Measurements from ENCODE around the gene EXOC3L1.

EXOC3L1 gene

GRCh38 chr16:67190041-67190440 lies at the start of gene EXOC3L1:
EXOC3L1 (minus strand) TSS chr16:67190136; CDS start chr16:67189676, 460 bp downstream.
- no peak within 1 kb of the TSS for H3K4me3 ChIP-seq (ENCODE audit: control insufficient read depth, low read depth, low read length)
- DNase-seq (ENCODE audit: low read depth), result no peak
- TF ChIP-seq CTCF (conservative IDR thresholded peaks at IDR 0.05; ENCODE audit: control insufficient read depth, insufficient read depth, low read depth, low read length), result no peak

GRCh38 chr16:67238806-67239470 lies 49.0 kb upstream of the EXOC3L1 start:
- DNase-seq (ENCODE audit: low read depth), result no peak
- TF ChIP-seq CTCF (conservative IDR thresholded peaks at IDR 0.05; ENCODE audit: control insufficient read depth, insufficient read depth, low read depth, low read length), result no peak
- no peak overlapping the region for H3K4me3 ChIP-seq (ENCODE audit: control insufficient read depth, low read depth, low read length)

GRCh38 chr16:67238278-67238575 lies 48.3 kb upstream of the EXOC3L1 start:
- no peak for DNase-seq (ENCODE audit: low read depth)
- H3K4me3 ChIP-seq (ENCODE audit: control insufficient read depth, low read depth, low read length), result no peak overlapping the region
- no peak for TF ChIP-seq CTCF (conservative IDR thresholded peaks at IDR 0.05; ENCODE audit: control insufficient read depth, insufficient read depth, low read depth, low read length)

GRCh38 chr16:67237396-67238277 lies 47.7 kb upstream of the EXOC3L1 start:
- no peak for TF ChIP-seq CTCF (conservative IDR thresholded peaks at IDR 0.05; ENCODE audit: control insufficient read depth, insufficient read depth, low read depth, low read length)
- no peak overlapping the region for H3K4me3 ChIP-seq (ENCODE audit: control insufficient read depth, low read depth, low read length)
- no peak for DNase-seq (ENCODE audit: low read depth)

- DNase-seq (ENCODE audit: low read depth), result peak; percentile 67
- no peak overlapping the region for H3K4me3 ChIP-seq (ENCODE audit: control insufficient read depth, low read depth, low read length)
- TF ChIP-seq CTCF (conservative IDR thresholded peaks at IDR 0.05; ENCODE audit: control insufficient read depth, insufficient read depth, low read depth, low read length), result no peak
Observed at GRCh38 chr16:67236563-67237395, 46.8 kb upstream of the EXOC3L1 start.

- no peak for DNase-seq (ENCODE audit: low read depth)
- no peak overlapping the region for H3K4me3 ChIP-seq (ENCODE audit: control insufficient read depth, low read depth, low read length)
- no peak for TF ChIP-seq CTCF (conservative IDR thresholded peaks at IDR 0.05; ENCODE audit: control insufficient read depth, insufficient read depth, low read depth, low read length)
Observed at GRCh38 chr16:67235816-67236562, 46.1 kb upstream of the EXOC3L1 start.
